Glomerular endothelial cell (primary cell): ENCODE results near the gene OR5AU1. TPM values are rescaled to one million over a fixed set of nuclear protein-coding genes. Genes with fewer than 3 reads are reported as not detected.

Experiments used
- DNase-seq: peaks from one replicate; pipeline ENCODE4 v3.0.0-alpha.2; 2011; ENCODE audit warnings: low read depth, low spot score; ENCODE audit errors: extremely low read depth
- total RNA-seq: library from RNA; depleted of rRNA; stranded (reverse); fragments of >200 nt; gene quantifications from 2 replicates; pipeline ENCODE4 v1.2.3, GENCODE V29; 2015

OR5AU1 gene
- total RNA-seq, 1 donor from 2014 or later, result not detected

DNA sequence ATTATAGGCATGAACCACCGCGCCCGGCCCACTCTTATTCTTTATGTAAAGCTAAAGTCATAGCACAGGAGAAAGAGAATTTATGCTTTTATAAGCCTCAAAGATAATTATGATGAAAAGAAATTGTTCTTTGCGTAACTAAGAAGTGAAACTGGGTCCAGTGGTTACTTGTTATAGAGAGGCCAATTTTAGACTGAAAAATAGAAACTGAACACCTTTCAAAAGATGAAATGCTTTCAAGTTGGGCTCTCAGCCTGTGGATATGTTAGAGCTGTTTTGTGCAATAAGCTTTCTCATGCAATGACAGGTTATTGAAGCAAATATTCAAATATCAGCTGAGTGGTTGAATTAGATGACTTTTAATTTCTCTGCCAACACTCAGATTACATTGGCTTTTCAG is 47.1 kb downstream of the OR5AU1 start:
- no peak for DNase-seq

DNA sequence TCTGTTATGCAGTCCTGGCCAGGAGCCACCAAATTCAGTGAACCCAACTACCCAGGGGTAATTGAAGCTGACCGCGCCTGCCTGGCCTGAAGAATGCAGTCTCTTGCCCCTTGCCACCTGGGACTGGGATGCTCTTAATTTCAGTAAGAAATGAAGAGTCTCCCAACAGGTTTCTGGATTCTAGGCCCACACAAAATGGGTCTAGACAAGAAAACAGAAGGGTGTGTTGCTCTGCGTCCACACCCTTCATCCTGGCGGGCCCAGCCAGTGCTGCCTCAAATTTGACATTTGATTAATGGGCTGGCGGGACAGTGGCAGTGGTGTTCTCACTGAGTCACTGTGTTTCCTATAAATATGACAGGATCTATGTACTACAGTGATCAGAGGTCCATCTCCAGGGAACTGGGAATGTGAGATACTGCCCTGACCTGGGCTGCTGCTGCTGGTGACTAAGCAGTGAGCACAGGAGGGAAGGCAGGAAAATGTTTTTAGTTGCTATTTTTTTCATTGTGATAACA is 48.5 kb downstream of the OR5AU1 start:
- no peak for DNase-seq

DNA sequence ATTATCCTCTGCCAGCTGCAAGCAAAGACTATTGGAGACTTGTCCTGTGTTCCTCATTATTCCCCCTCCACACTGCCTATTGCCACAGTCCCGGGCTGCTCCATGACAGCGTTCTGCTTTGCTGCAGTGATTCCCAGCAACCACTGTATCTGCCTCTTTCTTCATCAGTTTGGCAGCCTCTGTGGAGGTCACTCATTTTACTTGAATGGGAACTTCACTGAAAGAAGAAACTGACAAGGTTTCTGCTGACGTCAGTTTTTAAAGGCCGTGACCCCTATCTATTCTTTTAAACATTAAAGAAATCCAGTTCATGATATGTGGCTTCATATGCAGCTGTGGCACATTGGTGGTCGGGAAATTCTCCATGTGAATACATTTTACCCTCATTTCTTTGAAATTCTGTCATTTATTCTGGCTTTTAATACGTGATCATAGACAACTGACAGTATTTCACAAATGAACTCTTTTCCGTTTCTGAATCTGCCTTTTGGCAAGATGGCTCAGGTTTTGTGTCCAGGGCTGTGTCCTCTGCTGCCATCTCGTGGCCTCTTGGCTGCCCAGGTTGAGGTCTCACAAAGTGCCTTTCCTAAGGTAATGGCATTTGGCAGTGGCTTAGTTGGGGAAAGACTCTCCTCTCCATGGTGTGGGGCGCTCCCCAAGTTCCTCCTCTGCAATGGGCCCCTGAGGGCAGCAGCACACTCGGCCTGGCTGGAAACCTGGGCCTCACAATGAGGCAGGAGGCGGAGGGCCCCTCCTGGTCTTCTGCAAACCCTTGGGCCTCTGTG is 49.2 kb downstream of the OR5AU1 start:
- no peak for DNase-seq

DNA sequence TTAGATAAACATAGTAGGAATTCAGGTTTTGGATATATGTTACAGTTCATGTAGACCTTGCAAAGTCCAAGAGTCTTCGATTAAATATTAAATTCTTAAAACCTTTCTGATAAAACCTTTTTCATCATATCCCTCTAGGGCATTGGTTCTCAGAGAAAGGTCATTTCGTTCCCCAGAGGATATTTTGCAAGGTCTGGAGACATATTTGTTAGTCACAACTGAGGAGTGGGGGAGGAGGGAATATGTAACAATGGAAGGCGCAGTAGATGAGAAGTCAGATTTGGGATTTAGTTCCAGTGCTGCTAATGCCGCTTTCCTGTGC is 49.7 kb downstream of the OR5AU1 start:
- DNase-seq, result no peak

DNA sequence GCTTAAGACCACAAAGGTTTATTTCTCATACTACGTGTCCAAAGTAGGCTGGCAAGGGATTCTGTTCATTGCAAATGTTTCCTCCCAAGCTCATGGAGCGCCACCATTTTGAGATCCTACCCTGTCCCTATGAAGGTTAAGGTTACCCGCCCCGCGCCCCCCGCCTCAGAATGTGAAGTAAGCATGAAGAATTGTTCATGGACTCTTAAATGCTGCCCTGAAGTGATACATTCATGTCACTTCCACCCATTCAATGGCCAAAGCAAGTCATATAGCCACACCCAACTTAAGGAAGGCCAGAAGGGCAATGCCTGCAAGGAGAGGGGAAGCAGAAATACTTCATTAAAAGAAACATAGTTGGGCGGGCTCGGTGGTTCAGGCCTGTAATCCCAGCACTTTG is 50.8 kb downstream of the OR5AU1 start:
- no peak for DNase-seq

Other genes with a start within 250 kb of the OR5AU1 start
- gene RNASE2, start 200.6 kb downstream of the OR5AU1 start, total RNA-seq, result not detected in 2 replicates
- 47.3 and 62.2 TPM in 2 replicates for gene METTL17, start 166.1 kb downstream of the OR5AU1 start, total RNA-seq
- not detected in 2 replicates for gene SLC39A2, start 156.8 kb downstream of the OR5AU1 start, total RNA-seq
- 2.6 and 3.1 TPM in 2 replicates for gene NDRG2, start 131.0 kb downstream of the OR5AU1 start, total RNA-seq
- not detected in 2 replicates for gene TPPP2, start 125.8 kb downstream of the OR5AU1 start, total RNA-seq
- not detected in 2 replicates for gene RNASE13, start 121.3 kb downstream of the OR5AU1 start, total RNA-seq
- not detected in 2 replicates for gene RNASE7, start 113.7 kb downstream of the OR5AU1 start, total RNA-seq
- gene RNASE8, start 98.2 kb downstream of the OR5AU1 start, total RNA-seq, result not detected in 2 replicates
- 20.4 and 22.0 TPM in 2 replicates for gene ARHGEF40, start 85.8 kb downstream of the OR5AU1 start, total RNA-seq
- gene ZNF219, start 57.4 kb downstream of the OR5AU1 start, total RNA-seq, result 20.9 and 39.1 TPM in 2 replicates
- gene TMEM253, start 55.0 kb downstream of the OR5AU1 start, total RNA-seq, result 0.19 TPM in 1 of 2 replicates, not detected in the other
- gene HNRNPC, start 113.4 kb upstream of the OR5AU1 start, total RNA-seq, result 537 and 719 TPM in 2 replicates
- not detected in 2 replicates for gene RPGRIP1, start 124.0 kb upstream of the OR5AU1 start, total RNA-seq
- gene SUPT16H, start 228.0 kb upstream of the OR5AU1 start, total RNA-seq, result 45.1 and 50.9 TPM in 2 replicates